Erythroblast (primary cell): ENCODE data around the gene GCH1.

Experiments
- GATA1 ChIP-seq: IDR thresholded peaks from 2 replicates; pipeline ENCODE4 v1.6.1; 2011; ENCODE audit warnings: low read depth, mild to moderate bottlenecking, control low read depth, low read length, moderate library complexity
- POLR2A ChIP-seq: IDR thresholded peaks from 2 replicates; pipeline ENCODE4 v1.6.1; 2011; ENCODE audit warnings: mild to moderate bottlenecking, low read length

GRCh38 chr14:54856152-54856551 lies 46.5 kb downstream of the GCH1 start:
- TF ChIP-seq POLR2A (no peak), GATA1 (no peak)
